Prostate gland (tissue), 2 donors: ENCODE data around the gene MXI1. TPM values are rescaled to one million over a fixed set of nuclear protein-coding genes. Genes with fewer than 3 reads are reported as not detected.
"Not testable (repeated sequence)": the region's sequence is repeated elsewhere in the genome, so short reads cannot be mapped to it uniquely, and the experiment has no call there.

Experiments used
- DNase-seq: peaks from one replicate; pipeline ENCODE4 v3.0.0-alpha.2; 2019; ENCODE audit warnings: low spot score
- H3K27ac ChIP-seq, 2 donors: fragments of 200-600 bp; sonication (generic); 2 replicates each; pipeline ENCODE4 v1.5.1; 2017 to 2019
- H3K27me3 ChIP-seq: fragments of 200-600 bp; sonication (generic); replicated peaks from 2 replicates; pipeline ENCODE4 v1.5.1; 2019; ENCODE audit not compliant: insufficient read depth
- H3K36me3 ChIP-seq, 2 donors: fragments of 200-600 bp; sonication (generic); 1 replicate in 1 of 2; 2 replicates in 1 of 2; pipeline versions ENCODE4 v1.5.1 to v1.8.1; 2017 to 2019
- H3K4me1 ChIP-seq: fragments of 200-600 bp; sonication (generic); replicated peaks from 2 replicates; pipeline ENCODE4 v1.5.1; 2019
- H3K4me3 ChIP-seq, 2 donors: fragments of 200-600 bp; sonication (generic); 2 replicates each; pipeline ENCODE4 v1.5.1; 2017 to 2019
- H3K9me3 ChIP-seq: fragments of 200-600 bp; sonication (generic); 2 replicates; pipeline ENCODE4 v1.5.1; 2017
- POLR2A ChIP-seq: fragments of 450-650 bp; IDR thresholded peaks from one replicate; pipeline ENCODE4 v1.6.1; 2016; ENCODE audit warnings: antibody characterized with exemption, mild to moderate bottlenecking
- POLR2AphosphoS5 ChIP-seq: sonication (generic); formaldehyde crosslinking; IDR thresholded peaks from one replicate; pipeline ENCODE4 v1.6.1; 2017; ENCODE audit warnings: antibody characterized with exemption
- WGBS: methylation state at CpG from one replicate; pipeline ENCODE4 v1.1.5; 2018; 5-methylcytosine and 5-hydroxymethylcytosine counted together
- intact Hi-C: fragments of 100-400 bp; cut with DNase I; formaldehyde crosslinking; loops from one replicate; pipeline ENCODE4 v1.14.2; 2022
- total RNA-seq, 2 donors: library from RNA; depleted of rRNA; stranded (reverse); fragments of >200 nt; gene quantifications; one replicate each; pipeline ENCODE4 v1.1.0, GENCODE V29; 2016
- TF ChIP-seq, protein P1 (sequence below), 4 experiments: fragments of 200-600 bp in 2 of 4; fragments of 450-650 bp in 2 of 4; sonication (generic) in 2 of 4; IDR thresholded peaks; 1 replicate in 3 of 4; 2 replicates in 1 of 4; pipeline ENCODE4 v1.5.1; 2016 to 2019; ENCODE audit warnings: antibody characterized with exemption in 4 of 4, mild to moderate bottlenecking in 2 of 4, moderate library complexity in 2 of 4

Gene MXI1
- total RNA-seq, 2 donors from 2014 or later: 36.3 to 83.3 TPM

DNA sequence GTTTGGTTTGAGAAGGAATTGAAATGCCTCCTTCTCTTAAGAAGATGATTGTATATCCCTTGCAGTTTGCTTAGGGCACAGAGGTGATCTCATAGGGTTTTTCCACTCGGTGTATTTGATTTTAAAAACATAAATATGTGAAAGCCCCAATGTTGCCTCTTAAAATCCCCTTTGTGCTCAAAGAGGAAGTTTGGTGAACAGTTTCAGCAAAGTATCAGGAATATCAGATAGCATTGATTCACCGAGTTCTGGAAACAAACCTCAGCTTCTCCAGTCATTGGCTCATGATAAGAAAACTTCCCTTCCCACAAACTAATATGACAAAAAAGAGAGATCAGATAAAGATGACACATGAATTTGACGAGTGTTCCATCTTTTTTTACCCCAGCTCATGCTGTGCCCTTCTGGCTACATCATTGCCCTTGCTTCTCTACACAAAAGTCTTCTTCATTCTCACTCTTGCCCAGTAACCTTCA lies 117.4 kb downstream of the MXI1 start:
- intact Hi-C loops: no loop called here
- TF ChIP-seq, protein P1, sequence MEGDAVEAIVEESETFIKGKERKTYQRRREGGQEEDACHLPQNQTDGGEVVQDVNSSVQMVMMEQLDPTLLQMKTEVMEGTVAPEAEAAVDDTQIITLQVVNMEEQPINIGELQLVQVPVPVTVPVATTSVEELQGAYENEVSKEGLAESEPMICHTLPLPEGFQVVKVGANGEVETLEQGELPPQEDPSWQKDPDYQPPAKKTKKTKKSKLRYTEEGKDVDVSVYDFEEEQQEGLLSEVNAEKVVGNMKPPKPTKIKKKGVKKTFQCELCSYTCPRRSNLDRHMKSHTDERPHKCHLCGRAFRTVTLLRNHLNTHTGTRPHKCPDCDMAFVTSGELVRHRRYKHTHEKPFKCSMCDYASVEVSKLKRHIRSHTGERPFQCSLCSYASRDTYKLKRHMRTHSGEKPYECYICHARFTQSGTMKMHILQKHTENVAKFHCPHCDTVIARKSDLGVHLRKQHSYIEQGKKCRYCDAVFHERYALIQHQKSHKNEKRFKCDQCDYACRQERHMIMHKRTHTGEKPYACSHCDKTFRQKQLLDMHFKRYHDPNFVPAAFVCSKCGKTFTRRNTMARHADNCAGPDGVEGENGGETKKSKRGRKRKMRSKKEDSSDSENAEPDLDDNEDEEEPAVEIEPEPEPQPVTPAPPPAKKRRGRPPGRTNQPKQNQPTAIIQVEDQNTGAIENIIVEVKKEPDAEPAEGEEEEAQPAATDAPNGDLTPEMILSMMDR (IDR thresholded peaks at IDR 0.05): no peak
- TF ChIP-seq POLR2A (no peak), POLR2AphosphoS5 (no peak)

GRCh38 chr10:110326351-110327032 lies 119.1 kb downstream of the MXI1 start:
- intact Hi-C loops: no loop called here
- Histone ChIP-seq H3K27me3 (no peaks in the 10 kb centered on the region), H3K9me3 (no peaks in the 10 kb centered on the region), H3K36me3 (no peaks in the 10 kb centered on the region), H3K4me3 (no peak overlapping the region), H3K4me1 (no peaks in the 10 kb centered on the region), H3K27ac (no peak overlapping the region)
- no peak for DNase-seq
- TF ChIP-seq POLR2AphosphoS5 (no peak), POLR2A (no peak)
- TF ChIP-seq, protein P1 (IDR thresholded peaks at IDR 0.05): no peak
- WGBS: 74% methylated on average over 4 of the region's 4 CpGs

More for the DNA sequence above, 117.4 kb downstream of the MXI1 start:
- WGBS: 37% methylated on average over 3 of the region's 3 CpGs
- Histone ChIP-seq H3K27me3 (no peaks in the 10 kb centered on the region), H3K36me3 (no peaks in the 10 kb centered on the region), H3K4me3 (no peak overlapping the region), H3K9me3 (no peaks in the 10 kb centered on the region), H3K4me1 (no peaks in the 10 kb centered on the region), H3K27ac (no peak overlapping the region)
- no peak for DNase-seq

- no peak for DNase-seq
- no peaks in the 10 kb centered on the region for H3K4me1 ChIP-seq
- no peaks in the 10 kb centered on the region for H3K27me3 ChIP-seq
- TF ChIP-seq POLR2A: no peak
- no peaks in the 10 kb centered on the region for H3K36me3 ChIP-seq
- intact Hi-C loops: no loop called here
- 86% methylated on average over 5 of the region's 5 CpGs for WGBS
- no peak overlapping the region for H3K4me3 ChIP-seq
- H3K27ac ChIP-seq: no peak overlapping the region
- no peaks in the 10 kb centered on the region for H3K9me3 ChIP-seq
Measured at GRCh38 chr10:110327262-110327914, 120.0 kb downstream of the MXI1 start.

DNA sequence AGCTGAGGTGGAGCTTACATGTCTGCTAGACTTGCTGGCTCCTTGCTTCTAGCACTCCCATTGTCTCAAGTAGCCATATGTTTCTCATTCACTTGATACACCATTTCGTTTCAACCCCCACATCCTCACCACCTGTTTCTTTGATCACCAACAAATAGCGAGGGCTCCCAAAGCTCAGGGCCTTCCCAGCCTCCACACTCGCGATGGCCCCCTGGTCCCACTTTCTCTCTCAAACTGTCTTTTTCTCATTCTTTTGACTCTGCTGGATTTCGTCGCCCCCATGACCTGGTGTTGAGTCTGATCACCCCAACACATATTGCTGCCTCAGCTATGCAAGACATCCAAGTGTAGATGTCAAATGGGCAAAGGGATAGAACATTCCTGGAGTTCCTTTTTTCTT lies 123.3 kb downstream of the MXI1 start:
- TF ChIP-seq, protein P1 (IDR thresholded peaks at IDR 0.05): no peak
- Histone ChIP-seq H3K36me3 (no peaks in the 10 kb centered on the region), H3K27me3 (no peaks in the 10 kb centered on the region), H3K9me3 (no peaks in the 10 kb centered on the region), H3K4me1 (no peaks in the 10 kb centered on the region), H3K27ac (no peak overlapping the region), H3K4me3 (no peak overlapping the region)
- WGBS: 93% methylated on average over 6 of the region's 6 CpGs
- DNase-seq: no peak
- intact Hi-C loops: no loop called here

DNA sequence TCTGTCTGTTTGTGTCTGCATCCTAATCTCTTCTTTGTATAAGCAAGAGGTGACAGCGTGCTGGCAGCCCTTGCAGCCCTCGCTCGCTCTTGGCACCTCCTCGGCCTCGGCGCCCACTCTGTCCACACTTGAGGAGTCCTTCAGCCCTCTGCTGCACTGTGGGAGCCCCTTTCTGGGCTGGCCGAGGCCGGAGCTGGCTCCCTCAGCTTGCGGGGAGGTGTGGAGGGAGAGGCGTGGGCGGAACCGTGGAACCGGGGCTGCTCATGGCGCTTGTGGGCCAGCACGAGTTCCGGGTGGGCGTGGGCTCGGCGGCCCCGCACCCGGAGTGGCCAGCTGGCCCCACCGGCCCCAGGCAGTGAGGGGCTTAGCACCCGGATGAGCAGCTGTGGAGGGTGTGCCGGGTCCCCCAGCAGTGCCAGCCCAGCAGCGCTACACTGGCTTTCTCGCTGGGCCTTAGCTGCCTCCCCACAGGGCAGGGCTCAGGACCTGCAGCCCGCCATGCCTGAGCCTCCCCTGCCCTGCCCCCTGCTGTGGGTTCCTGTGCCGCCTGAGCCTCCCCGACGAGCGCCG lies 123.9 kb downstream of the MXI1 start:
- H3K27ac ChIP-seq, H3K4me1 ChIP-seq, H3K9me3 ChIP-seq, H3K27me3 ChIP-seq, H3K4me3 ChIP-seq, intact Hi-C loops, H3K36me3 ChIP-seq, DNase-seq: not testable (repeated sequence)
- over 99% methylated on average over 22 of the region's 32 CpGs for WGBS
